Stimulated activated CD8-positive, alpha-beta memory T cell treated with anti-CD3 and anti-CD28 coated beads, Interleukin-7, amount 100 ng/mL, for 1 hour (primary cell): ENCODE results near the gene ARHGAP23.

Source experiments
- DNase-seq, 2 donors: peaks; one replicate each; pipeline ENCODE4 v3.0.0-alpha.2; 2020; ENCODE audit warnings: low read depth in 2 of 2

ARHGAP23 gene

GRCh38 chr17:38544839-38545209 lies 116.6 kb downstream of the ARHGAP23 start:
- no peak for DNase-seq

DNA sequence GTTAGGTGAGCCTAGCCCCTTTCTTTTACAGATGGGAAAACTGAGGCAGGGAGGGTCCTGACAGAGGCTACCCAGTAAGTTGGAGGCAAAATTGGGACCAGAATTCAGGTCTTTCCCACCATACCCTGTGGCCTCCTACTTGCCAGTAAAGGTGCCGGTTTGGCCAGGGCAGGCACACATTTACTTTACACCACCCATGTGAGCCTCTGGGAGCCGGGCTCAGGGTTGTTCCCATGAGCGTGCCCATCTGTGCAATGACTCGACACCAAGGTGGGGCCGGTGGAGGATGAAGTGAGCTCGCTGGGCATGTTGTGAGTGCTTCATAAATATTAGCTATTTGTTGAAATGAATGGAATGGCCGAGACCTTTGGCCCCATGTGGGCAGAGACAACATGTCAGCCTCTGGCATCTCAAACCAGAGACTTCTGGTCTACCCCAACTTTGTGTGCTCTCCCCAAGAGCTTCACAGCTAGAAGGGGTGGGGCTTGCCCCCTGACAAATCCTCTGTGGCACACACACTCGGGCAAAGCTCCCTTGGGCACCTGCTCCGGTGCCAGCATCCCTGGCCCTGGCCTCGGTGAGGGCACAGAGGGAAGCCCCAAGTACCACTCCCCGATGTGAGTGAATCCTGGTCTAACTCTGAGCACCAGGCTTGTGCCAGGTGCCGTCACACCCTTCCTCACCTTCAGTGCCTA lies 117.4 kb downstream of the ARHGAP23 start:
- no peak for DNase-seq

GRCh38 chr17:38546396-38546795 lies 118.1 kb downstream of the ARHGAP23 start:
- no peak for DNase-seq

GRCh38 chr17:38547444-38547843 lies 119.2 kb downstream of the ARHGAP23 start:
- no peak for DNase-seq

- DNase-seq = no peak
Measured at GRCh38 chr17:38549285-38549684, 121.0 kb downstream of the ARHGAP23 start.

GRCh38 chr17:38550661-38551060 lies 122.4 kb downstream of the ARHGAP23 start:
- DNase-seq = no peak

DNA sequence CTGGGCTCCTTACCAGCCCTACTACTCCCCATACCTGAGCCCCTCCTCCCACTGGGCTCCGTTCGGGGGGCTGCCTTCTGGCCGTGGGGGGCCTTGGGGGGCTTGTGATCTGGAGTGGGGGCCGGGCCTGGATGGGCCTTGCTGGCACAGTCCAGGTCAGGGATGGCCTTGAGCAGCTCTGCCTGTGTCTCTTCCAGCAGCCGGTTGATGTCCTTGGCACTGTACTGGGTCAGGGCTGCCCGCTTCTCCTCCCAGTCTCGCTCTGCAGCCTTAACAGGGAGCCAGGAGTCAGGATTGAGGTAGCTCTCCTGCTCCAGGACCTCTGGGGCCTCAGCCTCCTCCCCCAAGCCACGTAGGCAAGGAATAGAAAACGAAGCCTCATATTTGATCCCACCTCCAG lies 122.9 kb downstream of the ARHGAP23 start:
- no peak for DNase-seq

DNA sequence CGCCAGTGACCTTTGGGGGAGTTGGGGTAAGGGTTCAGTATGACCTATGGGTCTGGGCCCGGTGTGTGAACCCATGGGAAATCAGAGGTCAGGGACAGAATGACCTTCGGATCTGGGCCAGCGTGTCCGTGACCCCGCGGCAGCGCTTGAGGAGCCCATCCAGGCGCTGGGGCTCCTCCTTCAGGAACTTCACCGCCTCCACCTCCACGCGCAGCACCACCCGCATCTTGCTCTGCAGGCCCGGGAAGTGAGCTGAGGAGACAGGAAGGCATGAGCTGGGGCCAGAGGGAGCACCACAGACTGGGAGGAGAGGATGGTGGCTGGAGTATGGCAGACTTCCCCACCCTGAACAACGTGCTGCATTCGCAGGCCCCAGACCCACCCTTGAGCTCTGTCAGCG lies 124.1 kb downstream of the ARHGAP23 start:
- no peak for DNase-seq

- no peak for DNase-seq
Measured at GRCh38 chr17:38554430-38555350, 126.4 kb downstream of the ARHGAP23 start.

DNA sequence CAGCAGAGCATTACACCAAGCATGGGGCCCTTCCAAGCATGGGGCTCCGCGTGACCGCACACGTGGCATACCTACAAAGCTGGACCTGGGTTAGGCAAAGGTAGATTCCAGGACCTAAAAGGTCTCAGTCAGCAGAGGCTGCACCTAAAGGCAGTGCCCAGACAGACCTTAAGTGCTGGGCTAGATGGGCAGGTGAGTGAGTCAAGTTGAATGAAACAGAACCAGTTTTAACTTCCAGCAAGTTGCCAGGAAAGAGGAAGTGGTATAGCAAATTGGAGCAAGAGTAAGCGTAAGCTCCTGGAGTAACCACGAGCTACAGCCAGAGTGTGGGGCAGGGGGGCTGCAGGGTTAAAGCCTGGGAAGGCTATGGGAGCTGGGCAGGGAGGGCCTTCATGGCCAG lies 128.0 kb downstream of the ARHGAP23 start:
- DNase-seq = no peak

GRCh38 chr17:38557396-38557795 lies 129.1 kb downstream of the ARHGAP23 start:
- no peak for DNase-seq

- peak; percentile 75 to 77 for DNase-seq
Measured at GRCh38 chr17:38557836-38558727, 129.8 kb downstream of the ARHGAP23 start.

- DNase-seq = no peak
Measured at GRCh38 chr17:38558728-38559050, 130.4 kb downstream of the ARHGAP23 start.

DNA sequence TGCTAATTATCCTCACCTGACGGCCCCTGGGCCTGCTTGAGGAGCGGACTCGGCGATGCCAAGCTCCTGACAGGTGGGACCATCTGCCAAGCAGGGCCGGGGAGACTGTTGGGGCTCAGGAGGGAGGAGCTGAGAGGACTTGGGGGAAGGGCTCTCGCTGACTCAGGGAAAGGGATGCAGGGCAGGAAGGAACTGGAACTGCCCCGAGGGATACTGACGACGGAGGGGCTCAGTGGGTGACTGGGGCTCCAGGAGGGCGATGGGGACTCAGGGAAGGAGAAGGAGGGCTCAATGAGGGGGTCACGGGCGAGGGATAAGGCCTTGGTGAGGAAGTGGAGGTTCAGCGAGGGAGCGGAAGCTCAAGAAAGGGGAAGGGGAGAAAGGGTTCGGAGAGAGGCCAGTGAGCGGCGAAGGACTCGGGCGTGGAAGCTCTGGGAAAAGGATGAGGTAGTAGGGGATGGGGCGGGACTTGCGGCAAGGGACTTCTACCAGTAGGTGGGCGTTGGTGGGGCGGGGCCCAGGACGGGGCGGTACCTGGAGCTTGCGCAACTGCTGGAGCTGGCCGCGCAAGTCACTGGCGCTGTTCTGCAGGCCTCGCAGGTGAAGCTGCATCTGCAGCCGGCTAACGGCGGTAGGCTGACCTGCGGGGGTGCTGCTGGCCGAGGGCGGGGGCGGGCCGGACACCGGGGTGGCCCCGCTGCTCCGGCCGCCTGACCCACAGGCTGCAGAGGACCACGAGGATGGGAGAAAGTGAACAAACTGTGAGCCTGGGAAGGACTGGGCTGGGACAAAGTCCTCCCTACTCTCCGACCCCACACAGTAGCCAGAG lies 131.0 kb downstream of the ARHGAP23 start:
- DNase-seq = peak; percentile 76 to 80

DNA sequence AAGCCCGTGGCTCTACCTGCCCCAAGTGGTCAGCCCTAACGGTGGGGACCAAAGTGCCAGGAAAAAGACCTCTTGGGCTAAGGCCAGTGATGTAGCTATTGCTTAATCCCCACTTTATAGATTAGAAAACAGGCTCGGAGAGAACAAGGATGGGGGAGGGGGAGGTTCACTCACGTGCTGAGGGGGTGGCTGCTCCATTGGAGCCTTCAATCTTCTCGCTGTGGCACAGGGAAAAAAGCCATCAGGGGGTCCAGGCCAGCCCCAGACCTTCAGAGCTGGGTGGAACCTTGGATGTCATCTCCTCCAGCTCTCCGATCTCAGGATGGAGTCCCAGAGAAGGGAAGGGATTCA lies 131.6 kb downstream of the ARHGAP23 start:
- DNase-seq = no peak

DNA sequence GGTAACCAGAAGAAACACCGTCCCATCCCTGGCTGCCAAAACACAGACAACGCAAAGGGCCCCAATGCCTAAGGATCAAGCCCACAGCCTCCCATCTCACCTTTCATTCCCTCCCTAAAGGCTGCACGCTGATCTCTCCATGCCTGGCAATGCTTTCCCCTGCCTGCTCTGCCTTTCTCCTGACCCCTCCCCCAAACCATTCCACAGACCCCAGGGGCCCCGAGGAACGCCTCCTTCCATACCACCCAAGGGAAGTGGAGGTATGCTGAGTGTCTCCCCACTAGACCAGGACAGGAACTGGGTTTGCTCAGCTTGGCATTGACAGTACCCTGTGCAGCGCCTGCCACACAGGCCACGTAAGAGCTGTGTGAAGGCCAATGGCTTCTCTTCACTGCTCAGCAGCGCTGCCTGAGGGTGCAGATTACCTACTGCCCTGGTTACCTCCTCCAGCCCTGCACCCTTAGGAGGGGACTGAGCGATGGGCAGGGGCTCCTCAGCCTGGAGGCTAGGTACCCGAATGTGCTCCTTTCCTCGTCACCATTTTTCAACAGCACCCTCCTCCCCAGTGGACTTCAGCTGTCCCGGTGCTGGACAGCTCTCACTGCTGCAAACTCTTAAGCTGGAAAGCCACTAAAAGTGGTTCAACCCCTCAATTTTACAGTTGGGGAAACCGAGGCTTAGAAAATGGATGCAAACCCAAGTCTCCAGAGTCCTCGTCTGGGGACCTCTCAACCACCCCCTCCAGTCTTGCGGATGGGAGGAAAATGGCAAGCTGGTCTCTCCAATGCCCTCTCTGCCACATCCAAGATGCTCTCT lies 132.4 kb downstream of the ARHGAP23 start:
- no peak for DNase-seq

- no peak for DNase-seq
Measured at GRCh38 chr17:38561416-38562214, 133.4 kb downstream of the ARHGAP23 start.
